OCI-LY3 (cell line): ENCODE results near the gene GJC2.

Experiments used
- EZH2phosphoT487 ChIP-seq: fragments of 200-600 bp; shearing (Covaris generic); IDR thresholded peaks from 2 replicates; pipeline ENCODE4 v1.6.1; 2018; ENCODE audit warnings: antibody characterized with exemption, mixed run types, low read depth
- TF ChIP-seq, protein P1 (sequence below): fragments of 200-600, 300-600 bp; sonication (generic); IDR thresholded peaks from 2 replicates; pipeline ENCODE4 v1.5.1; 2014; ENCODE audit warnings: antibody characterized with exemption, low read length, low read depth

DNA sequence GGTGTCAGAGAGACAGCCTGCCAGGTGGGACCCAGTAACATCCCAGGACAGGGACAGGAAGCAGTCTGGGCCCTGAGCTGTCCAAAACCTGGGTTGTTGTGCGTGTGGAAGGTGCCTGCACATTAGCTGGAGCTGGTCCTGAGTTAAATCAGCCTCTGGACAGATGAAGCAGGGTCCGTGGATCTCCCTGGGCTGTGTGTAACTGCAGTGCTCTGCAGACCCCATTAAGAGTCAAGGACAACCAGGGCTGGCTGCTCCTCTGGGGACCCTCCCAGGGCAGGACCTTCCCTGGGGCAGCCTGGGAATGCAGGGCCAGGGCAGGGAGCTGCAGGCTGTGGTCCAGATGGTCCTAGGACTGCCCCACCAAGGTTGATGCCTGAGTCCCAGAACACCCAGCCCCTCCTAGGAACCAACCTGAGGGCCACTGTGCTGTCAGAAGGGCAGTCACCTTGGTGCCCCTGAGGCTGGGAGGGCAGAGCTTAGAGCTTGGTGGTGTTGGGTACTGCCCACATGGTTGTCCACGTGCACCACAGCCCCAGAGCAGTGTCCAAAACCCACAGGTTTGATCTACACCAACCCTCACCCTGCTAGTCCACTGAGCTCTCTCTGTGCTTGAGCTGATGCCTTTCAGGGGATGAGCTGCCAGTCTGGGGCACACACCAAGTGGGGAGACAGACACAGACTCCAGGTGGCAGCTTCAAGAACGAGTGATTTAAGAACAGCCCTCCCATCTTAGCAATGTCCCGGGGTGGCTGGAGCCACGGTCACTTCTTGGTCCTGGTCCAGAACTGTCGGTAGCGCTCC is 43.5 kb upstream of the GJC2 start:
- TF ChIP-seq, protein P1, sequence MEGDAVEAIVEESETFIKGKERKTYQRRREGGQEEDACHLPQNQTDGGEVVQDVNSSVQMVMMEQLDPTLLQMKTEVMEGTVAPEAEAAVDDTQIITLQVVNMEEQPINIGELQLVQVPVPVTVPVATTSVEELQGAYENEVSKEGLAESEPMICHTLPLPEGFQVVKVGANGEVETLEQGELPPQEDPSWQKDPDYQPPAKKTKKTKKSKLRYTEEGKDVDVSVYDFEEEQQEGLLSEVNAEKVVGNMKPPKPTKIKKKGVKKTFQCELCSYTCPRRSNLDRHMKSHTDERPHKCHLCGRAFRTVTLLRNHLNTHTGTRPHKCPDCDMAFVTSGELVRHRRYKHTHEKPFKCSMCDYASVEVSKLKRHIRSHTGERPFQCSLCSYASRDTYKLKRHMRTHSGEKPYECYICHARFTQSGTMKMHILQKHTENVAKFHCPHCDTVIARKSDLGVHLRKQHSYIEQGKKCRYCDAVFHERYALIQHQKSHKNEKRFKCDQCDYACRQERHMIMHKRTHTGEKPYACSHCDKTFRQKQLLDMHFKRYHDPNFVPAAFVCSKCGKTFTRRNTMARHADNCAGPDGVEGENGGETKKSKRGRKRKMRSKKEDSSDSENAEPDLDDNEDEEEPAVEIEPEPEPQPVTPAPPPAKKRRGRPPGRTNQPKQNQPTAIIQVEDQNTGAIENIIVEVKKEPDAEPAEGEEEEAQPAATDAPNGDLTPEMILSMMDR: no peak
- no peak for TF ChIP-seq EZH2phosphoT487
